Ecto neural progenitor cell (in vitro differentiated cells): ENCODE data around the gene PELI3.
"Not testable (repeated sequence)": the region's sequence is repeated elsewhere in the genome, so short reads cannot be mapped to it uniquely, and the experiment has no call there.

ENCODE experiments used
- DNase-seq: peaks from one replicate; pipeline ENCODE4 v3.0.0-alpha.2; 2018; ENCODE audit warnings: low spot score

The PELI3 gene, protein sequence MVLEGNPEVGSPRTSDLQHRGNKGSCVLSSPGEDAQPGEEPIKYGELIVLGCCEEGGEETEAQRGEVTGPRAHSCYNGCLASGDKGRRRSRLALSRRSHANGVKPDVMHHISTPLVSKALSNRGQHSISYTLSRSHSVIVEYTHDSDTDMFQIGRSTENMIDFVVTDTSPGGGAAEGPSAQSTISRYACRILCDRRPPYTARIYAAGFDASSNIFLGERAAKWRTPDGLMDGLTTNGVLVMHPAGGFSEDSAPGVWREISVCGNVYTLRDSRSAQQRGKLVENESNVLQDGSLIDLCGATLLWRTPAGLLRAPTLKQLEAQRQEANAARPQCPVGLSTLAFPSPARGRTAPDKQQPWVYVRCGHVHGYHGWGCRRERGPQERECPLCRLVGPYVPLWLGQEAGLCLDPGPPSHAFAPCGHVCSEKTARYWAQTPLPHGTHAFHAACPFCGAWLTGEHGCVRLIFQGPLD

DNA sequence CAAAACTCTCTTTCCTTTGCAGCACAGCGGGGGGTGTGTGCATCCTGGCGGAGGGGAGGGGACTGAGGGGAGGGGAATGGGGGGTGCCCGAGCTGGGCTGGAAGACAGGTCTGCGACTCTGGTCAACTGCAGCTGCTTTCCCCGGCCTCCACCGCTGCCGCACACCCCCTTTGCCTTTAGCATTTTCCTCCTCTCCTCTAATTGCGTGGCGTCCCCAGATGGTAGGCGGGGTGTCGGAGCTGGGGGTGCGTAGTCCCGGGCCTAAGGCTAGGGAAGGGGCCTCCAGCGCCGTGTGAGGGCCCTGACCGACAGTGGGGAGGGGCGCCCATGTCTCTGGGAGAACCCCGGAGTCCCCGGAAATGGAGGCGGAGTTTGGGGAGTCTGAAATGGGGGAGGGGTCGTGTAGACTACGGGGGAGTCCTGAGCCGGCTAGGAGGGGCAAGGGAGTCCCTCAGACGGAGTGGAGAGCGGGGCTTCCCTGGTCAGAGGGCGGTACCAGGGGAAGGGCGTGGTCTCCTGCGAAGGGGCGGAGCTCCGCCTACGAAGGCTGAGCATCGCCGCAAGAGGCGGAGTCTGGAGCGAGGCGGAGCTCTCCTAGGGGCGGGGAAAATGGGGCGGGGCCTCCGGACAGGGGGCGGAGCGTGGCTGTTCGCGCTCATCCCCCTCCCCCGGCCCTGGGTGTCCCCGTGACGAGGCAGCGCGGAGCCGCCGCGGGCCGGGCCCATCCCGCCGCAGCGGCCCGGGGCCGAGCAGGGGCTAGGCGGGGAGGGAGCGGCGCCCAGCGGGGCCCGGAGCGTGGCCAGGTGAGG, at the start of gene PELI3:
Gene PELI3 (plus strand): TSS at position 681 of the 809 bp plus-strand sequence. CDS start 1,224 bp downstream, outside the sequence.
- DNase-seq, result peak; percentile 97

DNA sequence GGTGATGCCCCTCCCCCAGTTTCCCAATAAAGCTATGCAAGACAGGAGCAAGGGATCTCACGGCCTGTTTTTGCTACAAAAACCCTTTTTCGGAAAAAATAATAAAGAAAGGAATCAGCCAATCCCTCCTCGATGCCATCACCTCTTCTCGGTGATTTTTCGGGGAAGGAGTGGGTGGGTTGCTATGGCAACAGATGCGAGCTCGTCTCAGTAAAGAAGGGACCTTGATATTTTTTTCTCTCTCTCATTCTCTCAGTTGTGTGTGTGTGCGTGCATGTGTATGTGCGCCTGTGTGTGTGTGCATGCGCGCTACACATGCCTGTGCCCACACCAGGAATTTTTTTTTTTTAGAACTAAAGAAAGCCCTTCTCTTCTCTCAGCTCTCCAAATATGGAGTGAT, 49.7 kb upstream of the PELI3 start:
- no peak for DNase-seq

DNA sequence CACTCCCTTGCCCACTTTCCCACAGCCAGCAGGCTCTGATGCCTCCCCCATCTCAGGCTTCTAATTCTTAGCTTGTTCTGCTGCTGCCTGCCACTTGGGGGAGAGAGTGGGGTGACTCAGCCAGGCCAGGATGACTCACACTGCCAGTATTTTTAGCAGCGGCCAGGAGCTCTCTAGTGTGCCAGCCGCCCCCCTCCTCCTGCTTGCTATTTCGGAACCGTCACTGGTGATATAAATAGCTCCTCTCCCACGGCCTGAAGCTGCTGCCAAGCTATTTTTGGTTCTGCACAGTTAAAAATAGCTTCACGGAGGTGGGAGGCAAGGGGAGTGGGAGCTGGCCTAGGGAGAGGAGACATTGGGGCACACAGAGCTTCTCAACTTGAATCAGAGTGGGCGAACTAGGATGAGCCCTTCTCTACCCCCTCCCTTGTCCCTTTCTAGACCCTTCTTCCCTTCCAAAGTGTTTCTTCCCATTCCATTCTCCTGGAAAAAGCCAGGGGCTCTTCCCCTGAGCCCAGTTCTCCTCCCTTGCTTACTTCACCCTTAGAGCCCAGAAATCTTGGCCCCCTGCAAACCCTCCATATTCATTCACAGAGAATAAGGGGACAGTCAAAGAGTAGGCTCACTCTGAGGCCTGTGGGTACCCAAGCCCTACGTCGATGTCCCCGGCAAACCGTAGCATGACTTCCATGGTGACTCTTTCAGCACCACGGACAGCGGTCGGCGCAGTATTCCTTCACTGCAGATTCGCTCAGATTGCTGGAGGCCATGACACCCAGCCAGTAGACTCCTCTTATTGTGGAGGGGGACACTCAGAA, 48.3 kb upstream of the PELI3 start:
- peak; percentile 91 for DNase-seq

DNA sequence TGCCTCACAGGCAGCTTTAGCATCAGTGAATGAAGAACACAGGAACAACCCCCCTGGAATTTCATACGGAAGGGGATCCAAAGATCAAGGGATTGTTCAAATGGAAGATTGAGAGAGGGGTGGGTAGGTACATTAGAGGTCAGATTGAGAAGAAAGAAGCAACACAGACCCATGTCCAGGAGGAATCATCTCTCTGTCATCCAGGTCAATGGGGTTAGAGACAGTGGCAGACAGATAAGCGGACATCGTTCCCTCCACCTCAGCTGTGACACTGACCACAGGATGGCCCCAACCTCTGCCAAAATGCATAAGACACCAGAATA, 47.8 kb upstream of the PELI3 start:
- DNase-seq, result no peak

DNA sequence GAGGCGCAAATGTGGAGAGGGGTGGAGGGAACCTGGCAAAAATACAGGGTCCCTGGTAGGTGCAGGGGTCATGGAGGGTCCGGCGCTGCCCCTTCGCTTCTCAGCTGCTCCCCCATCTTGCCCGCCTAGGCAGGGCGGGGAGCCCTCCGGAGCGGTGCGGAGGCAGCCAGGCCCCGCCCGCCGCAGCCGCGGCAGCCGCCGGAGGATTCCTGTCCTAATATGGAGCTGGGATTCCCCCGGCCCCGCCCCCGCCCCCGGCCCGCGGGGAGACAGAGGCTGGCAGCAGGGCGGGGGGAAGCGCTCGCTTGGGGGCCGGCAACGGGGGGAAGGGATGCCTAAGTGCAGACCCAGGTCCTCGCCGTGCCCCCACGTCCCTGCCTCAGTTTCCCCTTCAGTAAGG, 46.9 kb upstream of the PELI3 start:
- DNase-seq, result peak; percentile 73

DNA sequence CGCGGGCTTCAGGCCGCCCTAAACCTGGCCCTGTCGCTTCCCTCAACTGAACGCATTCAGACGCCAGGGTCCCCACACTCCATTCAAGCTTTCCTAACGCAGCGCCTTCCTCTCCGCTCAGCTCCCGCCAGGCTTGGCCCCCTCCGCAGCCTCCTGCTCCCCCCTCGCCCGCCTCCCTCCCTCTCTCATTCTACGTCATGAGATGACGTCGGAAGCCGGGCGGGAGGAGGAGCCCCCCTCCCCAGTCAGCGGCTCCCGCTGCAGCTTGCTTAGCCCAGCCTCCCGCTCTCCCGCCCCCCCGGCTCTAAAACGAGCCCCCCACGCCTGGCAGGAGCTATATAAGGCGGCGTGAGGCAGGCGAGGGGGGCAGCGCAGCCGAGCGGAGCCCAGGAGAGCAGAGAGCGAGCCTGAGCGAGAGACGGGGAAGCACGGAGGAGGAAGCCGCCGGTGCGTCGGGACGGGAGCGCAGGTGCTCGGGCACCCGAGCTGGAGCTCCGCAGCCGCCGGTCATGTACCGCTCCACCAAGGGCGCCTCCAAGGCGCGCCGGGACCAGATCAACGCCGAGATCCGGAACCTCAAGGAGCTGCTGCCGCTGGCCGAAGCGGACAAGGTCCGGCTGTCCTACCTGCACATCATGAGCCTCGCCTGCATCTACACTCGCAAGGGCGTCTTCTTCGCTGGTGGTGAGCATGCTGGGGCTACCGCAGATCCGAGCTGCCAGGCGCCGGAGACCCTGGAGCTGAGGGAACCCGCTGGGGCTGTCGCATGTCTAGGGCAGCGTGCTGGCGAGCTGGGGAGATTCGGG, 45.8 kb upstream of the PELI3 start, which contains the start of gene NPAS4:
Gene NPAS4 (plus strand): TSS at position 365 of the 806 bp plus-strand sequence. CDS start 145 bp downstream, at position 510.
- DNase-seq, result no peak

DNA sequence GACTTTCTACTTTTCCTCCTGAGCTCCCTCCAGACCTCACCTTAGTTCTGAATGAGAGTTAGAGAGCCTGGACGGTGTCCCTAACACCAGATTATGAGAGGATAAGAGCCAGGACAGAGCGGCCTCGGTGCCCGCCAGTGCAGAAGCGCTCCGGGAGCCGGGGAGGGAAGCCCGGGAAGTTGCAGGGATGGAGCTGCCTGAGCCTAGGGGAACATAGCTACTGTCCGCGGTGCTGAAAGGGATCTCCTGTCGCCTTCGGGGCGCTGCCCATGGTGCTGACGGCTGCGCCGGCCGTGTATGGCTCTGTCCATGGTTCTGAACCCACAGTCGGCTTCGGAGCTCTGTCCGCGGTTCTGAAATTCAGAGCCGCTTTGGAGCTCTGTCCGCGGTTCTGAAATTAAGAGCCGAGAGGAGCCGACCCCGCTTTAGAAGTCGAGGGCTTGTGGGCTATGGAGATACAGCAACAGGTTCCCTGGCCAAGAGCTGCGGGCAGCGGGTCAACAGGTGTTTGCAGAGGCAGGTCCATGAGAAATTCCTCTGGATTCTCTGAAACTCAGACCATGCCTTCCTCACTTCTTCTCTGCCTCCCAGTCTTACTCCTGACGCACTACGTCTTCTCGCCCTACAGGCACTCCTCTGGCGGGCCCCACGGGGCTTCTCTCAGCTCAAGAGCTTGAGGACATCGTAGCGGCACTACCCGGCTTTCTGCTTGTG, 45.1 kb upstream of the PELI3 start:
- peak; percentile 98 for DNase-seq

DNA sequence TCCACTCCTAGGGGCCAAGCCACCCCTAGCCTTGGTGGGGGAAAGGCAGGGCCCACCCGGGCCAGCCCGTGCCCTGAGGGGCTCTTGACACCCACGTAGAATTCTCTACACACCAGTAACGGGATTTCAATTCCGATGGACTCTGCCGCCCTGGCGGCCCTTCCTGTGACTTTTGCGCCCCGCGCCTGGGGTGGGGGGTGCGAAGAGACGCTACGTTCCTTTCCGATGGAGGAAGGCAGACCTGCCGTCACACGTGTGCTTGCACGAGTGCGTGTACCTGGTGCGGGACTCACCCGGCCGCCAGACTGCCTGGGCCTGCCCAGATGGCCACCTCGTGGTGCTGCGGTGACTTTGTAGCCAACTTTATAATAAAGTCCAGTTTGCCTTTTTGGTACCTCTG, 40.4 kb upstream of the PELI3 start:
- DNase-seq, result no peak

DNA sequence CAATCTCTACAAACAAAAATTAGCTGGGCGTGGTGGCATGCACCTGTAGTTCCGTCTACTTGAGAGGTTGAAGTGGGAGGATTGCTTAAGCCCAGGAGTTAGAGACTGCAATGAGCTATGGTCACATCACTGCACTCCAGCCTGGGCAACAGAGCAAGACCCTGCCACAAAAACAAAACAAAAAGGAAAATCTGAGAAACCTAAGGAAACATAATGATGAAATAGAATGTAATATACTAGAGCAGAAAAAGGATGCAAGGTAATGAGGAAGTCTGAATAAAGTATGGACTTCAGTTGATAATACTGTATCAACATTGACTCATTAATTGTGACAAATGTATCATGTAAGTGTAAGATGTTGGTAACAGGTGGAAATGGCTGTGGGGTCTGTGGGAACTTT, 37.8 kb upstream of the PELI3 start:
- no peak for DNase-seq

DNA sequence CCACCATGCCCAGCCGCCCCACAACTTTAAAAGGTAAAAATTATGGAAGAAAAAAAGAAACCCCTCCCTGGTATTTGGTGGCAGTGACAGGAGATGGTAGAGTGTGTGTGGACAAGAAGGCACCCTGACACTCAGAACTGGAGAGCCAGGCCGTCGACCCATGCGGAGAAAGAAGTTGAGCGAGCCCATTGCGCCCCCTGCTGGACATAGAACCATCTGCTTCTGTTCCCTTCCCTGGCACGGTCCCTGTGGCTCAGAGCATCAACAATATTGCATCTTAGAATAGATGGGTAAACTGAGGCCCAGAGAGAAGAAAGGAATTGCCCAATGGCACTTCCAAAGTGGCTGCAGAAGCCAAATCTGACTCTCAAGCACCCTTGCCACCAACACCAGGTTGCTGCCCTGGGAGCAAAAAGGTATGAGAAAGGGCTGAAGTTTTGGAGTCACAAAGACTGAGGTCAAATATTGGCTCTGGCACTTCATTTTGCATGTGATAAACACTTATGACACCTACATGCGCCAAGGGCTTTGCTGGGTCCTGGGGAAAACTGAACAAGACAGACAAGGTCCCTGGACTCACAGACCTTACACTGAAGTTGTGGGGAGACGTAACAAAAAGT, 36.6 kb upstream of the PELI3 start:
- peak; percentile 83 for DNase-seq

DNA sequence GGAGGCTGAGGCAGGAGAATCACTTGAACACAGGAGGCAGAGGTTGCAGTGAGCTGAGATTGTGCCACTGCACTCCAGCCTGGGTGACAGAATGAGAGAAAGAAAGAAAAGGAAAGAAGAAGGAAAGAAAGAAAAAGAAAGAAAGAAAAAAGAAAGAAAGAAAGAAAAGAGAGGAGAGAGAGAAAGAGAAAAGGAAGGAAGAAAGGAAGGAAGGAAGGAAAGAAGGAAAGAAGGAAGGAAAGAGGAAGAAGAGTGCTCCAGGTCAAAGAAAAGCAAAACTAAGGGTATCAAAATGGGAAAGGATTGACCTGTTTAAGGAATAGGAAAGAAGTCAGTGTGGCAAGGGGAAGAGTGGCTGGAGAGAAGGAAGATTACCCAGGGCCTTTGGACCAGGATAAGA, 35.4 kb upstream of the PELI3 start:
- DNase-seq, result not testable (repeated sequence)

DNA sequence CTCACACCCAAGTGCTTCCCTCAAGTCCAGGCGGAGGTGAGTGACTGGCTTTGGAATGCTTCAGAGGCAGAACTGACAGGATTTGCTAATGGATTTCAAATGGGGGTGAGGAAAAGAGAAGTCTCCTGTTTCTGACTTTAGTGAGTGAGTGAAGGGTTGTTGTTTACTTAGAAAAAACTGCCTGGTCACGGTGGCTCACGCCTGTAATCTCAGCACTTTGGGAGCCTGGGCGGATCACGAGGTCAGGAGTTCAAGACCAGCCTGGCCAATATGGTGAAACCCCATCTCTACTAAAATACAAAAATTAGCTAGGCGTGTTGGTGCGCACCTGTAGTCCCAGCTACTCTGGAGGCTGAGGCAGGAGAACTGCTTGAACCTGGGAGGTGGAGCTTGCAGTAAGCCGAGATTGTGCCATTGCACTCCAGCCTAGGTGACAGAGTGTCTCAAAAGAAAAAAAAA, 34.8 kb upstream of the PELI3 start:
- not testable (repeated sequence) for DNase-seq

DNA sequence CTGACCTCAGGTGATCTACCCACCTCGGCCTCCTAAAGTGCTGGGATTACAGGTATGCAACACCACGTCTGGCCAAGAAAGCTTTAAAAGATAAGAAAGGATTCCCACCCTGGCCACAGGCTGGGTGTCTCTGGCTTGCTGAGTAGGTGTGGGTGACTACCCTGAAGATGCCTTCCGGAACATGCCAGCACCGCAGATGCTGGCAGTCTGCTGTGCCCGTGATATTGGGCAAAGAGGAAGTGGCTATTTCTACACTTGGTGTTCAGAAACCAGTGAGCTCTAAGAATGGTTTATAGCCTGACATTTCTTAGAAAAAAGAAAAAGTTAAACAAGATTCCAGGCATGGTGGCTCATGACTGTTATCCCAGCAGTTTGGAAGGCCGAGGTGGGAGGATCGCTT, 34.1 kb upstream of the PELI3 start:
- DNase-seq, result no peak

DNA sequence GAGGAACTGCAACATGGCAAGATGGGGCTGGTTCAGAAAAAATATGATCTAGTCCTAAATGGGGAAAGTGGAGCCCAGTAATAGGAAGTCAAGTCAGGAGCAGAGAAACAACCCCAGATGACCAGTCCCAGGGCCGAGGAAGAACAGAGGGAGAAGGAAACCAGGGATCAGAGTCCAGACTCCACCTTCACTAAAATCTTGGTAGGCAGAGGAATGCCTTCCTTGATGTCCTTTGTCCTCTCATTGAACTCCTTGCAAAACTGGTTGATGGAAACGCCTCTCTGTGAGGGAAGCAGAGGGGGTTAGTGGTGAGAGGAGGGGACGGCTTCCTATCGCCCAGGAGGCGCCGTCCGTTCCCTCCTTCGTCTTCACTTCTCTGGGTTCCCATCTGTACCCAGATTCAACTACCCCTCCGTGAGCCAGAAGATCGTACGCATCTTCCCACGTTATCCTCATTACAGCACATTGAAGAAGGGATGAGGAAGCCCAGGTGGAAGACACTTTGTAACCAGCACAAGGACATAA, 28.7 kb upstream of the PELI3 start:
- no peak for DNase-seq

DNA sequence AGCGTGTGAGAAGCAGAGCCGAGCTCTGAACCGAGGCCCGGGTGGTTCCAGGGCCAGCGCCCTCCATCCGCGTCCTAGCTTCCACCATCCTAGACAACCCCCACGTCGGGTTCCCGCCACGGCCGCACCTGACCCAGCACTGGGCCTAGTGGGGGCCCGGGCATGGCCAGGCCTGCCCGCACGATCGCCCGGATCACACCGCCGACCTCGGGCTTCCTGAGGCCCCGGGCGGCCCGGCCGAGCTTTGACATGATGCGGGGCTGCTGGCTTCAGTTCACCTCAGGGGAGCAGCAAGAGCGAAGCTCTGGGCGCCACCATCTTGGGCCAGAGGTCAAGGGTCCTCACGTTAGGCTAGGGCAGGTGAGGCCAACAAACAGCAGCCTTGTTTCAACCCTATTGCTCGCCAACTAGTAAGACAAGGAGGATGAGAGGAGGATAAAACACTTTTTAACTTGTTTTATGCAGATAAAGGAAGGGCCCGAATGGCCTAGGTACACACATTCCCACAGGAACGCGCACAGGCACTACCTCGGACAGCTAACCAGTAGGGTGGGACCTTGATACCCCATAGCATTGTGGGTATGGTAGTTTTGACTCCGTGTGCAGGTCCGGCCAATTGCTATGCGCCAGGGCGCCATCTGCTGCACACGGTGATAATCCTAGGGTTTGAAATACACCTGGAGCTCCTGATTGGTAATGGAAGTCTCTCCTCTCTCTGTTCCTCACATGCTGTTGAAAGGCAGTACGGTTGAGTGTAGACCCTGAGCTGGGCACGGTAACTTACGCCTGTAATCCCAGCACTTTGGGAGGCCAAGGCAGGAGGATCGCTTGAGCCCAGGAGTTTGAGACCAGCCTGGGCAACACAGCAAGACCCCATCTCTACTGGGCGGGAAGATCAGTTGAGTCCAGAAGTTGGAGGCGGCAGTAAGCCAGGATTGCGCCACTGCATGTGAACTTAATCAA, 27.9 kb upstream of the PELI3 start, which contains the start of gene MRPL11:
Gene MRPL11 (minus strand): TSS at position 345 of the 963 bp plus-strand sequence. CDS start 94 bp downstream, at position 251.
- DNase-seq, result peak; percentile 90

DNA sequence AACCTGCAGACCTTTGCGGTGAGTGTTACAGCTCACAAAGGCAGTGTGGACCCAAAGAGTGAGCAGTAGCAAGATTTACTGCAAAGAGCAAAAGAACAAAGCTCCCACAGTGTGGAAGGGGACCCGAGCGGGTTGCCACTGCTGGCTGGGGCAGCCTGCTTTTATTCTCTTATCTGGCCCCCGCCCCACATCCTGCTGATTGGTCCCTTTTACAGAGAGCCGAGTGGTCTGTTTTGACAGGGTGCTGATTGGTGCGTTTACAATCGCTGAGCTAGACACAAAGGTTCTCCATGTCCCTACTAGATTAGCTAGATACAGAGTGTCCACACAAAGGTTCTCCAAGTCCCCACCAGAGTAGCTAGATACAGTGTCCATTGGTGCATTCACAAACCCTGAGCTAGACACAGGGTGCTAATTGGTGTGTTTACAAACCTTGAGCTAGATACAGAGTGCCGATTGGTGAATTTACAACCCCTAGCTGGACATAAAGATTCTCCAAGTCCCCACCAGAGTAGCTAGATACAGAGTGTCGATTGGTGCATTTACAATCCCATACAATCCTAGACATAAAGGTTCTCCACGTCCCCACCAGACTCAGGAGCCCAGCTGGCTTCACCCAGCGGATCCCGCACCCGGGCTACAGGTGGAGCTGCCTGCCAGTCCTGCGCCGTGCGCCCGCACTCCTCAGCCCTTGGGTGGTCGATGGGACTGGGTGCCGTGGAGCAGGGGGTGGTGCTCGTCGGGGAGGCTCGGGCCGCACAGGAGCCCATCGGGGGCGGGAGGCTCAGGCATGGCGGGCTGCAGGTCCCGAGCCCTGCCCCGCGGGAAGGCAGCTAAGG, 26.4 kb upstream of the PELI3 start:
- DNase-seq, result not testable (repeated sequence)

DNA sequence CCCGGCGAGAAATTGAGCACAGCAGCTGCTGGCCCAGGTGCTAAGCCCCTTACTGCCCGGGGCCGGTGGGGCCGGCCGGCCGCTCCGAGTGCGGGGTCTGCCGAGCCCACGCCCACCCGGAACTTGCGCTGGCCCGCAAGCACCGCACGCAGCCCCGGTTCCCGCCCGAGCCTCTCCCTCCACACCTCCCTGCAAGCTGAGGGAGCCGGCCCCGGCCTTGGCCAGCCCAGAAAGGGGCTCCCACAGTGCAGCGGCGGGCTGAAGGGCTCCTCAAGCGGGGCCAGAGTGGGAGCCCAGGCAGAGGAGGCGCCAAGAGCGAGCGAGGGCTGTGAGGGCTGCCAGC, 25.8 kb upstream of the PELI3 start:
- not testable (repeated sequence) for DNase-seq

DNA sequence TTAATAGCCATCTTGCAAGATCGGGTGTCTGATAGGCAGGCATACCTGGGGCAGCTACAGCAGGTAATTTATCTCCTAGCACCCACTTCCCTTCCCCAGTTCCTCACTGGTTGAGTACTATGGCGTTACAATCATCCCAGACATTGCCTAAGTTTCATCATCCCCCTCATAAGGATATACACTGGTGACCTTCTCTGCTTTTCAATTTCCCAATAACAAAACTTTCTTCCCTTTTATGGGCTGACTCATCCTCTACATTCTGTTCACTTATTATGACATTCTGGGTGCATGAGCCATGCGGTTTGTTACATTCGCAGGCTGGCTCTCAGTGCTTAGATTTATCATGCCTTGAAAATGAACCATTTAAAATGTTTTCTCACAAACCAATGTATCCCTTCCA, 23.1 kb upstream of the PELI3 start:
- no peak for DNase-seq
